GM23338 (cell line): ENCODE results near the gene RBBP4. TPM values are rescaled to one million over a fixed set of nuclear protein-coding genes. Genes with fewer than 3 reads are reported as not detected.

Experiments
- ATAC-seq: fragments of 200-7000 bp; cut with Tn5 transposase; 3 replicates; pipeline ENCODE4 v1.9.1; 2020
- DNase-seq: peaks from one replicate; pipeline ENCODE4 v3.0.0-alpha.2; 2015; ENCODE audit warnings: low spot score
- H2AFZ ChIP-seq: fragments of 200-600 bp; sonication (generic); 2 replicates; pipeline ENCODE4 v1.8.0; 2016; ENCODE audit warnings: antibody characterized with exemption, mild to moderate bottlenecking, moderate library complexity
- H3F3A ChIP-seq: fragments of 200-600 bp; sonication (generic); replicated peaks from 2 replicates; pipeline ENCODE4 v1.8.0; 2017; ENCODE audit warnings: antibody characterized with exemption, mixed run types, low read depth
- H3K27ac ChIP-seq: fragments of 200-600 bp; sonication (generic); 2 replicates; pipeline ENCODE4 v1.6.1; 2016; ENCODE audit warnings: low read depth
- H3K27me3 ChIP-seq: fragments of 200-600 bp; sonication (generic); 2 replicates; pipeline ENCODE4 v1.8.0; 2016; ENCODE audit warnings: mild to moderate bottlenecking, mixed run types, moderate library complexity; ENCODE audit not compliant: insufficient read depth
- H3K36me3 ChIP-seq: fragments of 200-600 bp; sonication (generic); 2 replicates; pipeline ENCODE4 v1.8.0; 2016; ENCODE audit warnings: mild to moderate bottlenecking; ENCODE audit not compliant: insufficient read depth
- H3K4me1 ChIP-seq: fragments of 200-600 bp; sonication (generic); 2 replicates; pipeline ENCODE4 v1.8.0; 2016; ENCODE audit warnings: mild to moderate bottlenecking, moderate library complexity; ENCODE audit not compliant: insufficient read depth
- H3K4me2 ChIP-seq: fragments of 200-600 bp; sonication (generic); 2 replicates; pipeline ENCODE4 v1.7.1; 2017; ENCODE audit warnings: mixed run types
- H3K4me3 ChIP-seq: fragments of 200-600 bp; sonication (generic); 2 replicates; pipeline ENCODE4 v1.6.1; 2016; ENCODE audit warnings: mixed run types
- H3K79me2 ChIP-seq: fragments of 200-600 bp; sonication (generic); replicated peaks from 2 replicates; pipeline ENCODE4 v1.8.0; 2017; ENCODE audit warnings: mild to moderate bottlenecking; ENCODE audit not compliant: insufficient read depth
- H3K9me2 ChIP-seq: fragments of 200-600 bp; sonication (generic); 2 replicates; pipeline ENCODE4 v1.8.0; 2017; ENCODE audit not compliant: insufficient read depth
- H4K20me1 ChIP-seq: fragments of 200-600 bp; sonication (generic); replicated peaks from 2 replicates; pipeline ENCODE4 v1.8.0; 2017; ENCODE audit warnings: mild to moderate bottlenecking; ENCODE audit not compliant: insufficient read depth
- H3K27ac Mint-ChIP-seq: 2 replicates; pipeline ENCODE4 v1.8.0; 2020; ENCODE audit warnings: inconsistent platforms, mild to moderate bottlenecking, moderate library complexity, mixed read lengths
- H3K27me3 Mint-ChIP-seq: 3 replicates; pipeline ENCODE4 v1.8.0; 2022; ENCODE audit warnings: low read depth, mild to moderate bottlenecking, moderate library complexity, mixed read lengths, inconsistent platforms; ENCODE audit not compliant: insufficient read depth, poor library complexity
- H3K36me3 Mint-ChIP-seq: 3 replicates; pipeline ENCODE4 v1.8.0; 2021; ENCODE audit warnings: low read depth, mild to moderate bottlenecking, inconsistent platforms, moderate library complexity, mixed read lengths
- H3K4me1 Mint-ChIP-seq: 3 replicates; pipeline ENCODE4 v1.8.0; 2020; ENCODE audit warnings: mild to moderate bottlenecking, inconsistent platforms, mixed read lengths
- H3K4me3 Mint-ChIP-seq: 3 replicates; pipeline ENCODE4 v1.8.0; 2021; ENCODE audit warnings: moderate library complexity, mild to moderate bottlenecking, inconsistent platforms, mixed read lengths
- H3K9me3 Mint-ChIP-seq: 3 replicates; pipeline ENCODE4 v1.8.0; 2020; ENCODE audit warnings: moderate library complexity, mild to moderate bottlenecking, inconsistent platforms, mixed read lengths
- CREB1 ChIP-seq: fragments of 250-450 bp; sonication (Bioruptor Pico); IDR thresholded peaks from 2 replicates; pipeline ENCODE4 v1.5.0; 2020; ENCODE audit warnings: low read depth, mild to moderate bottlenecking, moderate library complexity
- EZH2 ChIP-seq: fragments of 200-600 bp; sonication (generic); IDR thresholded peaks from one replicate; pipeline ENCODE4 v1.8.0; 2017; ENCODE audit warnings: antibody characterized with exemption, mild to moderate bottlenecking, low read depth; ENCODE audit not compliant: unreplicated experiment
- JUNB ChIP-seq: IDR thresholded peaks from one replicate; pipeline ENCODE4 v1.6.1; 2016; ENCODE audit warnings: antibody characterized with exemption; ENCODE audit not compliant: unreplicated experiment
- POLR2AphosphoS5 ChIP-seq: IDR thresholded peaks from 2 replicates; pipeline ENCODE4 v1.6.1; 2016; ENCODE audit warnings: antibody characterized with exemption, low read depth
- REST ChIP-seq: IDR thresholded peaks from one replicate; pipeline ENCODE4 v1.6.1; 2018; ENCODE audit warnings: antibody characterized with exemption; ENCODE audit not compliant: unreplicated experiment
- STAT1 ChIP-seq: IDR thresholded peaks from one replicate; pipeline ENCODE4 v1.6.1; 2016; ENCODE audit warnings: antibody characterized with exemption; ENCODE audit not compliant: unreplicated experiment
- polyA plus RNA-seq: library from polyadenylated mRNA; unstranded; fragments of >200 nt; fragmentation: Nextera tagmentation; extraction: Ambion mirVana; gene quantifications from 2 replicates; pipeline ENCODE4 v1.2.1, GENCODE V29; 2016
- total RNA-seq: library from RNA; depleted of rRNA; stranded (reverse); fragments of >200 nt; shearing (Covaris generic); gene quantifications from 2 replicates; pipeline ENCODE4 v1.2.3, GENCODE V29; 2014
- TF ChIP-seq, protein P1 (sequence below): IDR thresholded peaks from 2 replicates; pipeline ENCODE4 v1.6.1; 2016; ENCODE audit warnings: antibody characterized with exemption
- TF ChIP-seq, protein P2 (sequence below): fragments of 250-450 bp; sonication (Bioruptor Pico); IDR thresholded peaks from 2 replicates; pipeline ENCODE4 v1.5.0; 2020; ENCODE audit warnings: mild to moderate bottlenecking, moderate library complexity

RBBP4 gene
- total and polyA plus RNA-seq, 2 experiments from 2014 or later: 262 to 312 TPM

DNA sequence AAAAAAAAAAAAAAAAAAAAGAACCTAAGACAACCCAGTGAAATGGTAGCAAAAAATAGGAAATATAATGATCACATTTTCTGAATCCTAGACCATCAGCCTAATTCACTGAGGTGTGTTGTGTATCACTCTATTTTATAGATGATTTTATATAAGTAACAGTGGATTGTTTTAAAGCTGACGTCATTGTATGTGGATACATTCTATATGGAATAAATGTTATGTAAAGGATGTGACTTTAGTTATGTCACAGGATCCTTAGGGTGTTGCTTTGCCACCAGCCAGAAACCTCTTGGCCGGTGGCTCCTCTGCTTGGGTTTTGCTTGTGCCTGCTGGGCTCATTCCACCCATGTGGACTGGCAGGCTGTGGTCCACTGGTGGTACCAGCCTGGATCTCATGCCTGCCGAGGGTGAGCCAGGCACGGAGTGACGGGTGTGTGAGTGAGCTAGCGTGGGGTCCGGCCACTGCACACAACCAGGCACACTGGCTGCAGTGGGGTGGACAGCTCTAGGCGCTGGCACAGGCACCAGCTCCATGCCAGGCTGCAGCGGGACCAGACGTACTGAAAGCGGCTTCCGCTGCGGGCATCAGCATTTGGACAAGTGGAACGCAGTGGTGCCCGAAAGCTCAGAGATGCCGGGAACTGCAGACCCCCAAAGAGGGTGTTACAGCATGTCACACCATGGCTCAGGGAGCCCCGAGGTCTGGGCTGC is 45.1 kb upstream of the RBBP4 start (continued):
- no peak for TF ChIP-seq POLR2AphosphoS5
- TF ChIP-seq REST: no peak

DNA sequence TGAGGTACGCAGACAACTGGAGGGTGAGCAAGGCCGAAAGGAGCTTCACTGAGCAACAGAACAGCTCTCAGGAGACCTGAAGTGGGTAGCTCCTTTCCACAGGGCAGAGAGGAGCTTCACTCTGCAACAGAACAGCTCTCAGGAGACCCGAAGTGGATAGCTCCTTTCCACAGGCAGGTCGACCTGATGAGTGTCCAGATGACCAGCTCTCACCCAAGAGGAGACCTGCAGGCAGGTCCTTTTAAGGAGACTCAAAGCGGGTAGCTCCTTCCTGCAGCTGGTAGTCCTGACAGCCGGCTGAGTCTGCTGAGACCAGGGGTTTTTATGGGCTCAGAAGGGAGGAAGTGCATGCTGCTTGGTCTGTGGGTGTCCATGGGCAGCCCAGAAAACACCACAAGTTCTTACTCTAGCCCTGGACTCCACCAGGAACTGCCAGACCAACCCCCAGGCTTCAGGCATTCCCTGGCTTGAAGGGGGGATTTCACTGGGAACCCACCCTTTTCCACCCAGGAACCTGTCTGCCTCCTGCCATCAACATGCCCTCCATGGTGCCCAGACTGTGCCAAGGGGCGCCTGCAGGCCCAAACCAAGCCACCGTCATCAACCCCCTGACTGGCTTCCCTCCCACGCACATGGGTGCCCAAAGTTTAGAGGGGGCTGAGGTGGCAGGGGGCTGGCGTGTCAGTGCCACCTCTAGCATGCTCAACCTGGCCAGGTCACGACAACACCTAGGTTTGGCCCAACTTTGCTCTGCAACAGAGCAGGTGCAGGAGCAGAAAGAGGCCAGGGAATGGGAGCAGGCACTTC is 44.2 kb upstream of the RBBP4 start:
- Histone ChIP-seq H2AFZ (no peak overlapping the region), H4K20me1 (no peaks in the 10 kb centered on the region), H3K27ac (no peak overlapping the region)

DNA sequence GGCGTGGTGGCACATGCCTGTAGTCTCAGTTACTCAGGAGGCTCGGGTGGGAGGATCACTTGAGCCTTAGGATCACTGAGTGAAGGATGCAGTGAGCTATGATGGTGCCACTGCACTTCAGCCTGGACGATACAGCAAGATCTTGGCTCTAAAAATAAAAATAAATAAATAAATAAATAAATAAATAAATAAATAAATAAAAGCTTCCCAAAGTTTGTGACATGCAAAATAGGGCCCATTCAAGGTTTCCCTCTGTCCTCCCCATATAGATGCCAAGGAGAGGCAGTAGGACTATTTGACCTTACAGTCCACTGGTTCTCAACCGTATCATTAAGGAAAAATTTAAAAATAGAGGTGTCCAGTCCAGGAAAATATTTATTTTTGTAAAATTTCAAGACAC is 41.8 kb upstream of the RBBP4 start:
- Histone ChIP-seq H3K27me3 (no peaks in the 10 kb centered on the region), H3F3A (no peaks in the 10 kb centered on the region; the same call in 1 of the 2 replicates), H3K9me2 (no peaks in the 10 kb centered on the region), H3K4me3 (no peak overlapping the region), H2AFZ (no peak overlapping the region), H3K36me3 (no peaks in the 10 kb centered on the region), H3K4me2 (no peak overlapping the region), H4K20me1 (no peaks in the 10 kb centered on the region), H3K27ac (no peak overlapping the region), H3K79me2 (no peaks in the 10 kb centered on the region), H3K4me1 (no peaks in the 10 kb centered on the region)
- Mint-ChIP-seq H3K4me3 (no peak overlapping the region), H3K36me3 (no peaks in the 10 kb centered on the region), H3K27me3 (peaks cover 5% of the 10 kb centered on the region), H3K4me1 (peaks cover 5% of the 10 kb centered on the region; the same call in 2 of the 3 replicates), H3K27ac (no peak overlapping the region), H3K9me3 (no peaks in the 10 kb centered on the region)
- ATAC-seq: no peak
- DNase-seq: no peak
- TF ChIP-seq POLR2AphosphoS5: no peak
- TF ChIP-seq, protein P1, sequence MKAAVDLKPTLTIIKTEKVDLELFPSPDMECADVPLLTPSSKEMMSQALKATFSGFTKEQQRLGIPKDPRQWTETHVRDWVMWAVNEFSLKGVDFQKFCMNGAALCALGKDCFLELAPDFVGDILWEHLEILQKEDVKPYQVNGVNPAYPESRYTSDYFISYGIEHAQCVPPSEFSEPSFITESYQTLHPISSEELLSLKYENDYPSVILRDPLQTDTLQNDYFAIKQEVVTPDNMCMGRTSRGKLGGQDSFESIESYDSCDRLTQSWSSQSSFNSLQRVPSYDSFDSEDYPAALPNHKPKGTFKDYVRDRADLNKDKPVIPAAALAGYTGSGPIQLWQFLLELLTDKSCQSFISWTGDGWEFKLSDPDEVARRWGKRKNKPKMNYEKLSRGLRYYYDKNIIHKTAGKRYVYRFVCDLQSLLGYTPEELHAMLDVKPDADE: no peak
- TF ChIP-seq STAT1: no peak
- TF ChIP-seq, protein P2, sequence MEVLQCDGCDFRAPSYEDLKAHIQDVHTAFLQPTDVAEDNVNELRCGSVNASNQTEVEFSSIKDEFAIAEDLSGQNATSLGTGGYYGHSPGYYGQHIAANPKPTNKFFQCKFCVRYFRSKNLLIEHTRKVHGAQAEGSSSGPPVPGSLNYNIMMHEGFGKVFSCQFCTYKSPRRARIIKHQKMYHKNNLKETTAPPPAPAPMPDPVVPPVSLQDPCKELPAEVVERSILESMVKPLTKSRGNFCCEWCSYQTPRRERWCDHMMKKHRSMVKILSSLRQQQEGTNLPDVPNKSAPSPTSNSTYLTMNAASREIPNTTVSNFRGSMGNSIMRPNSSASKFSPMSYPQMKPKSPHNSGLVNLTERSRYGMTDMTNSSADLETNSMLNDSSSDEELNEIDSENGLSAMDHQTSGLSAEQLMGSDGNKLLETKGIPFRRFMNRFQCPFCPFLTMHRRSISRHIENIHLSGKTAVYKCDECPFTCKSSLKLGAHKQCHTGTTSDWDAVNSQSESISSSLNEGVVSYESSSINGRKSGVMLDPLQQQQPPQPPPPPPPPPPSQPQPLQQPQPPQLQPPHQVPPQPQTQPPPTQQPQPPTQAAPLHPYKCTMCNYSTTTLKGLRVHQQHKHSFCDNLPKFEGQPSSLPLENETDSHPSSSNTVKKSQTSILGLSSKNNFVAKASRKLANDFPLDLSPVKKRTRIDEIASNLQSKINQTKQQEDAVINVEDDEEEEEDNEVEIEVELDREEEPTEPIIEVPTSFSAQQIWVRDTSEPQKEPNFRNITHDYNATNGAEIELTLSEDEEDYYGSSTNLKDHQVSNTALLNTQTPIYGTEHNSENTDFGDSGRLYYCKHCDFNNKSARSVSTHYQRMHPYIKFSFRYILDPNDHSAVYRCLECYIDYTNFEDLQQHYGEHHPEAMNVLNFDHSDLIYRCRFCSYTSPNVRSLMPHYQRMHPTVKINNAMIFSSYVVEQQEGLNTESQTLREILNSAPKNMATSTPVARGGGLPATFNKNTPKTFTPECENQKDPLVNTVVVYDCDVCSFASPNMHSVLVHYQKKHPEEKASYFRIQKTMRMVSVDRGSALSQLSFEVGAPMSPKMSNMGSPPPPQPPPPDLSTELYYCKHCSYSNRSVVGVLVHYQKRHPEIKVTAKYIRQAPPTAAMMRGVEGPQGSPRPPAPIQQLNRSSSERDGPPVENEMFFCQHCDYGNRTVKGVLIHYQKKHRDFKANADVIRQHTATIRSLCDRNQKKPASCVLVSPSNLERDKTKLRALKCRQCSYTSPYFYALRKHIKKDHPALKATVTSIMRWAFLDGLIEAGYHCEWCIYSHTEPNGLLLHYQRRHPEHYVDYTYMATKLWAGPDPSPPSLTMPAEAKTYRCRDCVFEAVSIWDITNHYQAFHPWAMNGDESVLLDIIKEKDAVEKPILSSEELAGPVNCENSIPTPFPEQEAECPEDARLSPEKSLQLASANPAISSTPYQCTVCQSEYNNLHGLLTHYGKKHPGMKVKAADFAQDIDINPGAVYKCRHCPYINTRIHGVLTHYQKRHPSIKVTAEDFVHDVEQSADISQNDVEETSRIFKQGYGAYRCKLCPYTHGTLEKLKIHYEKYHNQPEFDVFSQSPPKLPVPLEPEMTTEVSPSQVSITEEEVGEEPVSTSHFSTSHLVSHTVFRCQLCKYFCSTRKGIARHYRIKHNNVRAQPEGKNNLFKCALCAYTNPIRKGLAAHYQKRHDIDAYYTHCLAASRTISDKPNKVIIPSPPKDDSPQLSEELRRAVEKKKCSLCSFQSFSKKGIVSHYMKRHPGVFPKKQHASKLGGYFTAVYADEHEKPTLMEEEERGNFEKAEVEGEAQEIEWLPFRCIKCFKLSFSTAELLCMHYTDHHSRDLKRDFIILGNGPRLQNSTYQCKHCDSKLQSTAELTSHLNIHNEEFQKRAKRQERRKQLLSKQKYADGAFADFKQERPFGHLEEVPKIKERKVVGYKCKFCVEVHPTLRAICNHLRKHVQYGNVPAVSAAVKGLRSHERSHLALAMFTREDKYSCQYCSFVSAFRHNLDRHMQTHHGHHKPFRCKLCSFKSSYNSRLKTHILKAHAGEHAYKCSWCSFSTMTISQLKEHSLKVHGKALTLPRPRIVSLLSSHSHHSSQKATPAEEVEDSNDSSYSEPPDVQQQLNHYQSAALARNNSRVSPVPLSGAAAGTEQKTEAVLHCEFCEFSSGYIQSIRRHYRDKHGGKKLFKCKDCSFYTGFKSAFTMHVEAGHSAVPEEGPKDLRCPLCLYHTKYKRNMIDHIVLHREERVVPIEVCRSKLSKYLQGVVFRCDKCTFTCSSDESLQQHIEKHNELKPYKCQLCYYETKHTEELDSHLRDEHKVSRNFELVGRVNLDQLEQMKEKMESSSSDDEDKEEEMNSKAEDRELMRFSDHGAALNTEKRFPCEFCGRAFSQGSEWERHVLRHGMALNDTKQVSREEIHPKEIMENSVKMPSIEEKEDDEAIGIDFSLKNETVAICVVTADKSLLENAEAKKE: no peak

More for the DNA sequence above, 44.2 kb upstream of the RBBP4 start:
- Mint-ChIP-seq H3K36me3 (no peaks in the 10 kb centered on the region), H3K9me3 (no peaks in the 10 kb centered on the region), H3K4me3 (no peak overlapping the region), H3K27me3 (peaks cover 3% of the 10 kb centered on the region), H3K4me1 (no peaks in the 10 kb centered on the region), H3K27ac (no peak overlapping the region)
- H3K36me3 ChIP-seq: no peaks in the 10 kb centered on the region
- ATAC-seq (no peak; the same call in 2 of the 3 replicates), DNase-seq (no peak)
- no peaks in the 10 kb centered on the region for H3K4me1 ChIP-seq
- H3F3A ChIP-seq: no peaks in the 10 kb centered on the region; the same call in 1 of the 2 replicates
- no peak overlapping the region for H3K4me2 ChIP-seq
- H3K4me3 ChIP-seq: no peak overlapping the region
- TF ChIP-seq CREB1 (CRISPR knock-in tag) (no peak), JUNB (no peak), EZH2 (no peak), STAT1 (no peak)
- H3K79me2 ChIP-seq: no peaks in the 10 kb centered on the region
- no peaks in the 10 kb centered on the region for H3K9me2 ChIP-seq
- H3K27me3 ChIP-seq: no peaks in the 10 kb centered on the region
